Stomach (tissue), 9 donors: ENCODE results near the gene SUSD5. TPM values are rescaled to one million over a fixed set of nuclear protein-coding genes. Genes with fewer than 3 reads are reported as not detected.

Source experiments
- DNase-seq, 2 donors: peaks; one replicate each; pipeline versions ENCODE4 v3.0.0 to v3.0.0-alpha.2; 2013 to 2019
- H3K27ac ChIP-seq, 5 donors: fragments of 200-600 bp in 4 of 5; sonication (generic) in 4 of 5; one replicate each; pipeline ENCODE4 v1.5.1; 2013 to 2019; ENCODE audit warnings: mild to moderate bottlenecking in 1 of 5, moderate library complexity in 1 of 5
- H3K27me3 ChIP-seq, 3 donors: fragments of 200-600 bp; sonication (generic); one replicate each; pipeline ENCODE4 v1.5.1; 2017 to 2019; ENCODE audit warnings: mixed run types in 1 of 3
- H3K36me3 ChIP-seq, 4 donors: fragments of 200-600 bp; sonication (generic); 1 replicate in 3 of 4; 2 replicates in 1 of 4; pipeline ENCODE4 v1.5.1; 2016 to 2019
- H3K4me1 ChIP-seq, 4 donors: fragments of 200-600 bp; sonication (generic); one replicate each; pipeline ENCODE4 v1.5.1; 2016 to 2019
- H3K4me3 ChIP-seq, 4 donors: fragments of 200-600 bp; sonication (generic) in 3 of 4; one replicate each; pipeline ENCODE4 v1.5.1; 2016 to 2019; ENCODE audit warnings: mild to moderate bottlenecking in 1 of 4
- H3K9me3 ChIP-seq, 4 donors: fragments of 200-600 bp; sonication (generic); one replicate each; pipeline ENCODE4 v1.5.1; 2016 to 2019
- EP300 ChIP-seq: sonication (generic); formaldehyde crosslinking; IDR thresholded peaks from one replicate; pipeline ENCODE4 v1.6.1; 2017; ENCODE audit warnings: antibody characterized with exemption
- POLR2A ChIP-seq, 4 donors: fragments of 450-650 bp; IDR thresholded peaks; one replicate each; pipeline ENCODE4 v1.6.1; 2016; ENCODE audit warnings: antibody characterized with exemption in 4 of 4, control low read depth in 2 of 4, mild to moderate bottlenecking in 1 of 4, moderate library complexity in 1 of 4
- POLR2AphosphoS5 ChIP-seq, 3 donors: sonication (generic); formaldehyde crosslinking; IDR thresholded peaks; one replicate each; pipeline ENCODE4 v1.6.1; 2016; ENCODE audit warnings: antibody characterized with exemption in 3 of 3
- WGBS, 5 donors: extraction: QIAGEN DNeasy Blood & Tissue Kit in 3 of 5; methylation state at CpG; one replicate each; pipeline versions ENCODE4 v1.1.5 to v1.1.7; 2013 to 2018; 5-methylcytosine and 5-hydroxymethylcytosine counted together
- intact Hi-C: fragments of 100-400 bp; cut with DNase I; formaldehyde crosslinking; loops from one replicate; pipeline ENCODE4 v1.15.1; 2023; ENCODE audit warnings: low total_unique reads
- polyA plus RNA-seq, 3 donors: library from polyadenylated mRNA; stranded (reverse); fragments of 200-250 nt; gene quantifications; one replicate each; pipeline ENCODE4 v1.2.3, GENCODE V29; 2013
- total RNA-seq, 5 donors: library from RNA; depleted of rRNA; stranded (reverse); fragments of >200 nt; gene quantifications; one replicate each; pipeline versions ENCODE4 v1.1.0 to v1.2.3, GENCODE V29; 2014 to 2016
- TF ChIP-seq, protein P1 (sequence below), 7 experiments: fragments of 450-650 bp in 4 of 7; fragments of 200-600 bp in 3 of 7; sonication (generic) in 3 of 7; IDR thresholded peaks; one replicate each; pipeline ENCODE4 v1.5.1; 2016 to 2019; ENCODE audit warnings: antibody characterized with exemption in 7 of 7, control low read depth in 2 of 7, mild to moderate bottlenecking in 1 of 7
- donor health status: healthy with polysubstance abuse.
- donor health status: Bipolar disorder and iron deficiency.
- donor health status: healthy.

SUSD5 gene
- total and polyA plus RNA-seq, 8 donors, result 0.25 to 4.6 (median 0.58) TPM; not detected in 3

DNA sequence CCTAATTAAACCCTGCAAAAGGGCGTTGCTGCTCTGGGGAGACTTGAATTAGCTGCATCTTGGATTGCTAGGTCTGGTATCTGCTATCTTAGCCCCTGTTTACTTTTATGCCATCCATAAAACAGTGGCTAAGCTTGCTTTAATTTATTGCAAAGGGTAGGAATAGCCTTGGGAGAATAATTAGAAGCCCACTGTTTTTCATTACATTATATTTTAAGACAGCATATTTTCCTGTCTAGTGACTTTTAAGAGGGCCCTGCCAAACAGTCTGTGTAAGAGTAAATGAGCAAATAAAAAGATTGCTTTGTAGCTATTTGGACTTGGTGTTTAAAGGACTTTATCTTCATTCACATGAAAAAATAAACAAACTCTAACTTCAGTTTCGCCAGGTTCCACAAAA lies 17.4 kb upstream of the SUSD5 start:
- Histone ChIP-seq H3K36me3 (no peaks in the 10 kb centered on the region), H3K4me3 (no peak overlapping the region), H3K27ac (no peak overlapping the region), H3K4me1 (no peaks in the 10 kb centered on the region), H3K27me3 (no peaks in the 10 kb centered on the region), H3K9me3 (peaks cover 0 to 10% (median 2%) of the 10 kb centered on the region in 4 donors)
- DNase-seq, result no peak
- WGBS, 5 donors, result 17 to 46% (median 29%) methylated on average over 2 of the region's 2 CpGs
- TF ChIP-seq EP300 (no peak), POLR2A (IDR thresholded peaks at IDR 0.05) (no peak), POLR2AphosphoS5 (IDR thresholded peaks at IDR 0.05) (no peak)
- TF ChIP-seq, protein P1, sequence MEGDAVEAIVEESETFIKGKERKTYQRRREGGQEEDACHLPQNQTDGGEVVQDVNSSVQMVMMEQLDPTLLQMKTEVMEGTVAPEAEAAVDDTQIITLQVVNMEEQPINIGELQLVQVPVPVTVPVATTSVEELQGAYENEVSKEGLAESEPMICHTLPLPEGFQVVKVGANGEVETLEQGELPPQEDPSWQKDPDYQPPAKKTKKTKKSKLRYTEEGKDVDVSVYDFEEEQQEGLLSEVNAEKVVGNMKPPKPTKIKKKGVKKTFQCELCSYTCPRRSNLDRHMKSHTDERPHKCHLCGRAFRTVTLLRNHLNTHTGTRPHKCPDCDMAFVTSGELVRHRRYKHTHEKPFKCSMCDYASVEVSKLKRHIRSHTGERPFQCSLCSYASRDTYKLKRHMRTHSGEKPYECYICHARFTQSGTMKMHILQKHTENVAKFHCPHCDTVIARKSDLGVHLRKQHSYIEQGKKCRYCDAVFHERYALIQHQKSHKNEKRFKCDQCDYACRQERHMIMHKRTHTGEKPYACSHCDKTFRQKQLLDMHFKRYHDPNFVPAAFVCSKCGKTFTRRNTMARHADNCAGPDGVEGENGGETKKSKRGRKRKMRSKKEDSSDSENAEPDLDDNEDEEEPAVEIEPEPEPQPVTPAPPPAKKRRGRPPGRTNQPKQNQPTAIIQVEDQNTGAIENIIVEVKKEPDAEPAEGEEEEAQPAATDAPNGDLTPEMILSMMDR (IDR thresholded peaks at IDR 0.05), result no peak
- intact Hi-C loops, result no loop called here

DNA sequence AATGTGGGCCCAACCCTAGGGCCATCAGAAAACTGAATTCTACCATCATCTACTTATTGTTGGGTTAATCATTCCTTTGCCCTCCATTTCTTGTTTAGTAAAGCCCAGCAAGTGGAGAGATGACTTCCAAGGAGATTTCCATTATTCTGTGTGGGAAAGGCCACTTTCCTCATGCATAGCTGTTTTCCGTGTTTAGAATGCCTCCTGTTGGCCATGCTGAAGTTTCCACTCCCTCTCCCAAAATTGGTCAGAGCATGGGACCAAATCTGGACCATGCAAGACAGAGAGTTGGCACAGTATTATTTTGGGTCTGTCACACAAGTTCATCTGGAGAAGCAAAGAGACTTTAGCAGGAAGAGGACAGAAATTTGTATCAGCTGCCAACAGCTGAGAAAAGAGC lies 15.3 kb upstream of the SUSD5 start:
- no peaks in the 10 kb centered on the region for H3K36me3 ChIP-seq
- no peak for TF ChIP-seq POLR2A (IDR thresholded peaks at IDR 0.05)
- no peak for TF ChIP-seq EP300
- TF ChIP-seq, protein P1 (IDR thresholded peaks at IDR 0.05), result no peak
- no peak for TF ChIP-seq POLR2AphosphoS5 (IDR thresholded peaks at IDR 0.05)
- H3K4me1 ChIP-seq, result no peaks in the 10 kb centered on the region
- H3K27ac ChIP-seq, result no peak overlapping the region
- no peak overlapping the region for H3K4me3 ChIP-seq
- 70 to 92% (median 90%) methylated on average over 1 of the region's 1 CpG for WGBS, 5 donors
- intact Hi-C loops, result no loop called here
- no peaks in the 10 kb centered on the region for H3K9me3 ChIP-seq
- no peak for DNase-seq
- H3K27me3 ChIP-seq, result no peaks in the 10 kb centered on the region

DNA sequence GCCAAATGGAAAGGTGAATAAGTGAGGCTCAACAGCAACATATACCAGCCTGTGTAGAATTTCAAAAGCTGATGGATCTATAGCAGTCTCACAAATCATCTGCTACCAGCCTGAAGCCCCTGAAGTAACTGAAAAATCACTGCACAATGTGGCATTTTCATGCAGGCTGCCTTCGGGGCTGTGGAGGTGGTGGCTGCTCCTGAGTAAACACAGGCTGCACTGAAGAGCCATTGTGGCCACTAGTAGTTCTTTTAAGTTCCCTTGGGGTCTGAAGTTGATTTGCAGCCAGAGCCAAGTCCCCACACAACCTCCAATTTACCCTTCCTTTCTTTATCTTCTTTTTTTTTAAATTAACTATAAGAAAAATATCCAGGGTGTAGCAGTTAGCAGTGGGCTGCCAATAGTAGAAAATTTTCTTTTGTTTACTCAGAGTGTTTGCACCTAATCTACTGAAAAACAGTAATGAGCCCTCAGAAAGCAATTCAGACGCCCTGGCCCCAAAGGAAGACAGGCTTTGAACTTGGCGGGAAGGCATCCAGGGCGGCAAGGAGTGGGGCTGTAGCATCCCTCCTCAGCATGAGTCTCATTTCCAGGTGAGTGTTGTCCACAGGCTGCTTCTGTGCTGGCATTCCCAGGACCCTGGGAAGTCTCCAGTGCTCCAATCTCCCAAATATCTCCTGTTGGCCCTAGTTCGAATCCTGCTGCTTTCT lies 13.3 kb upstream of the SUSD5 start:
- intact Hi-C loops, result no loop called here
- no peak overlapping the region for H3K4me3 ChIP-seq
- WGBS, 5 donors, result 37 to 53% (median 45%) methylated on average over 5 of the region's 5 CpGs

DNA sequence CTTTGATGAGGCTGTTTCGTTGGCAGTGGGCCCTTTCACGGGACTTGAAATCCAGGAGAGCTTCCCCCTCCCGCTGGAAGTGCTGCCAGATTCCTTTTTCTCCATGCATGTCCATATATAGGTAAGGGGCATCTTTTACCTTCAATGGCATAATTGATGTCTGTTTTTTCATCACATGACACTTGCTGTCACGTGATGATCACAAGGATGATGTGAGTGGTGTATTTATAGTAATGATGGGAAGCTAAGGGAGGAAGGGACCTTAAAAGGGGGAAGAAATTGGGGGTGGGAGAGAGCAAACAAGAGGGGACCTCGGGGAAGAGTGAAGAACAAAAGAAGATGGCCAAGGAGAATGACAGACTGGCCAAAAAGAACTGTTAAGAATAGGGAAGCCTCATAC lies 11.3 kb upstream of the SUSD5 start:
- Histone ChIP-seq H3K4me3 (no peak overlapping the region), H3K27ac (no peak overlapping the region), H3K9me3 (no peaks in the 10 kb centered on the region), H3K27me3 (no peaks in the 10 kb centered on the region), H3K4me1 (no peaks in the 10 kb centered on the region), H3K36me3 (no peaks in the 10 kb centered on the region)
- no peak for TF ChIP-seq POLR2AphosphoS5 (IDR thresholded peaks at IDR 0.05)
- TF ChIP-seq, protein P1 (IDR thresholded peaks at IDR 0.05), result no peak
- no peak for TF ChIP-seq POLR2A (IDR thresholded peaks at IDR 0.05)
- no peak for TF ChIP-seq EP300
- intact Hi-C loops, result no loop called here
- no peak for DNase-seq
- WGBS, 5 donors, result 58 to 69% (median 62%) methylated on average over 5 of the region's 5 CpGs

More for the DNA sequence above, 13.3 kb upstream of the SUSD5 start:
- DNase-seq, result no peak
- Histone ChIP-seq H3K27me3 (no peaks in the 10 kb centered on the region), H3K36me3 (no peaks in the 10 kb centered on the region), H3K9me3 (no peaks in the 10 kb centered on the region), H3K27ac (no peak overlapping the region), H3K4me1 (no peaks in the 10 kb centered on the region)
- TF ChIP-seq, protein P1 (IDR thresholded peaks at IDR 0.05), result no peak
- TF ChIP-seq EP300 (no peak), POLR2AphosphoS5 (IDR thresholded peaks at IDR 0.05) (no peak), POLR2A (IDR thresholded peaks at IDR 0.05) (no peak)
